Keratinocyte (primary cell): ENCODE results near the gene DLG2.

Experiments used
- CTCF ChIP-seq, 3 experiments: IDR thresholded peaks in 1 of 3; conservative IDR thresholded peaks in 1 of 3; optimal IDR thresholded peaks in 1 of 3; 2 replicates in 2 of 3; 3 replicates in 1 of 3; pipeline versions ENCODE3 to v1.5.1; 2011; ENCODE audit warnings: low read length in 3 of 3, mild to moderate bottlenecking in 3 of 3, moderate library complexity in 2 of 3, control low read depth in 1 of 3, inconsistent platforms in 1 of 3; ENCODE audit not compliant: insufficient read depth in 2 of 3; ENCODE audit errors: extremely low read depth in 1 of 3
- EZH2 ChIP-seq: IDR thresholded peaks from one replicate; pipeline ENCODE4 v1.6.1; 2012; ENCODE audit warnings: inconsistent platforms, mild to moderate bottlenecking, low read length, moderate library complexity

- no peak for TF ChIP-seq EZH2
- TF ChIP-seq CTCF (optimal IDR thresholded peaks at IDR 0.05 in 1 of 3, IDR thresholded peaks at IDR 0.05 in 1 of 3, conservative IDR thresholded peaks at IDR 0.05 in 1 of 3; ENCODE audit: extremely low read depth in 1 of 3, insufficient read depth in 2 of 3, low read length in 3 of 3), result no peak
Measured at GRCh38 chr11:84681456-84681855, 945.7 kb downstream of the DLG2 start.
